RWPE2 (cell line): ENCODE data around the gene DNAH8.

Experiments used
- ATAC-seq: fragments of 200-7000 bp; cut with Tn5 transposase; 3 replicates; pipeline ENCODE4 v1.9.1; 2021; ENCODE audit warnings: low read depth
- DNase-seq: peaks from one replicate; pipeline ENCODE4 v3.0.0-alpha.2; 2020; ENCODE audit warnings: low spot score
- H3K27ac ChIP-seq: fragments of 450-650 bp; 2 replicates; pipeline ENCODE4 v1.5.1; 2017; ENCODE audit warnings: mild to moderate bottlenecking; ENCODE audit not compliant: poor library complexity, severe bottlenecking
- H3K27me3 ChIP-seq: fragments of 250-450 bp; sonication (Bioruptor Pico); 2 replicates; pipeline ENCODE4 v1.5.1; 2021; ENCODE audit warnings: mild to moderate bottlenecking, moderate library complexity; ENCODE audit not compliant: insufficient read depth, poor library complexity, severe bottlenecking
- H3K36me3 ChIP-seq: fragments of 250-450 bp; sonication (Bioruptor Pico); 2 replicates; pipeline ENCODE4 v1.5.1; 2020; ENCODE audit warnings: low read depth, mild to moderate bottlenecking, moderate library complexity
- H3K4me1 ChIP-seq: fragments of 250-450 bp; sonication (Bioruptor Pico); 2 replicates; pipeline ENCODE4 v1.5.1; 2021; ENCODE audit warnings: mild to moderate bottlenecking, moderate library complexity; ENCODE audit not compliant: insufficient read depth, poor library complexity, severe bottlenecking
- H3K4me3 ChIP-seq: fragments of 250-450 bp; sonication (Bioruptor Pico); 2 replicates; pipeline ENCODE4 v1.5.1; 2021; ENCODE audit warnings: mild to moderate bottlenecking, moderate library complexity; ENCODE audit not compliant: severe bottlenecking
- H3K9me3 ChIP-seq: fragments of 250-450 bp; sonication (Bioruptor Pico); 2 replicates; pipeline ENCODE4 v1.5.1; 2021; ENCODE audit warnings: mild to moderate bottlenecking, moderate library complexity; ENCODE audit not compliant: severe bottlenecking
- CTCF ChIP-seq: fragments of 450-650 bp; IDR thresholded peaks from one replicate; pipeline ENCODE4 v1.5.1; 2017; ENCODE audit warnings: mild to moderate bottlenecking, moderate library complexity; ENCODE audit not compliant: poor library complexity, severe bottlenecking

The DNAH8 gene

GRCh38 chr6:38725414-38726183 lies 10.5 kb downstream of the DNAH8 start:
- no peaks in the 10 kb centered on the region for H3K9me3 ChIP-seq
- ATAC-seq (no peak), DNase-seq (no peak)
- no peaks in the 10 kb centered on the region for H3K36me3 ChIP-seq
- no peaks in the 10 kb centered on the region for H3K4me1 ChIP-seq
- H3K27me3 ChIP-seq: no peaks in the 10 kb centered on the region
- no peak for TF ChIP-seq CTCF
- no peak overlapping the region for H3K27ac ChIP-seq
- no peak overlapping the region for H3K4me3 ChIP-seq

GRCh38 chr6:38728203-38728602 lies 13.1 kb downstream of the DNAH8 start:
- no peak overlapping the region for H3K27ac ChIP-seq
- no peaks in the 10 kb centered on the region for H3K9me3 ChIP-seq
- no peak for TF ChIP-seq CTCF
- H3K4me3 ChIP-seq: no peak overlapping the region
- DNase-seq (no peak), ATAC-seq (no peak)
- no peaks in the 10 kb centered on the region for H3K36me3 ChIP-seq
- no peaks in the 10 kb centered on the region for H3K4me1 ChIP-seq
- H3K27me3 ChIP-seq: no peaks in the 10 kb centered on the region

- DNase-seq (no peak), ATAC-seq (no peak)
- H3K27me3 ChIP-seq: no peaks in the 10 kb centered on the region
- no peak for TF ChIP-seq CTCF
- no peaks in the 10 kb centered on the region for H3K36me3 ChIP-seq
- no peak overlapping the region for H3K4me3 ChIP-seq
- no peak overlapping the region for H3K27ac ChIP-seq
- H3K4me1 ChIP-seq: no peaks in the 10 kb centered on the region
- no peaks in the 10 kb centered on the region for H3K9me3 ChIP-seq
Measured at GRCh38 chr6:38730140-38730862, 15.2 kb downstream of the DNAH8 start.

- Histone ChIP-seq H3K36me3 (no peaks in the 10 kb centered on the region), H3K9me3 (no peaks in the 10 kb centered on the region), H3K4me1 (no peaks in the 10 kb centered on the region), H3K27me3 (no peaks in the 10 kb centered on the region), H3K27ac (no peak overlapping the region), H3K4me3 (no peak overlapping the region)
- no peak for TF ChIP-seq CTCF
- DNase-seq: no peak
- ATAC-seq: no peak
Measured at GRCh38 chr6:38736951-38737350, 21.8 kb downstream of the DNAH8 start.

GRCh38 chr6:38738261-38738660 lies 23.1 kb downstream of the DNAH8 start:
- Histone ChIP-seq H3K27me3 (no peaks in the 10 kb centered on the region), H3K27ac (no peak overlapping the region), H3K36me3 (no peaks in the 10 kb centered on the region), H3K4me3 (no peak overlapping the region), H3K9me3 (no peaks in the 10 kb centered on the region), H3K4me1 (no peaks in the 10 kb centered on the region)
- ATAC-seq (no peak), DNase-seq (no peak)
- no peak for TF ChIP-seq CTCF
